SH-SY5Y (cell line): Measurements from ENCODE around the gene POGLUT2.

Source experiments
- GATA2 ChIP-seq: IDR thresholded peaks from 2 replicates; pipeline ENCODE4 v1.6.1; 2011; ENCODE audit warnings: mild to moderate bottlenecking, low read depth, low read length
- GATA3 ChIP-seq: IDR thresholded peaks from 2 replicates; pipeline ENCODE4 v1.6.1; 2011; ENCODE audit warnings: low read depth, mild to moderate bottlenecking, low read length, moderate library complexity

GRCh38 chr13:102777736-102778135 is 21.0 kb downstream of the POGLUT2 start:
- no peak for TF ChIP-seq GATA3
- TF ChIP-seq GATA2 = no peak
